Raji (cell line): Measurements from ENCODE around the gene ACIN1.

Experiments used
- POLR2A ChIP-seq: IDR thresholded peaks from 2 replicates; pipeline ENCODE4 v1.6.1; 2011; ENCODE audit warnings: low read depth, low read length, control low read depth; ENCODE audit not compliant: insufficient read depth

The ACIN1 gene

DNA sequence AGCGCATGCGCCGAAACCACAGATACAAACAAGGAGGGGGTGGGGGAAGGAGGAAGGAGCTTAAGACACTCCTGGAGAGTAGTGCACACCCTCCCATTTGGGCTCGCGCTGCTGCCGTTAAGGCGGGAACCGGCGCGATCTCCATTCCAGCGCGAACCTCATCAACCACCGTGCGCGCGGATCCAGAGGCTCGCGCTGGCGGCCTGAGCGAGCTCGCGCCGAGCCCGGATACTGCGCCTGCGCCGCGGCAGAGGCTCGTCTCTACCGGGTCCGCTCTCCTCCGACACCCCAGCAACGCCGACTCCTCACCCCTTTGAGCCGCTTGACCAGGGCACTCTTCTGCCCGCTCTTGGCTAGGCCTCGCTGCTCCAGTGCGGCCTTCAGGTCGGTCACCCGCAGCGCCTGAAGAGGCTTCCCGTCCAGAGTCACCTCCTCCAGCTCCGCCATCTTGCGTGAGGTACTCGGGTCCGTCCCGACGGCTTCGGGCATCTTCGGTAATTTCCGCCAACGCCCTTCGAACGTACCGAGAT is at the start of gene ACIN1:
Gene ACIN1 (minus strand): TSS at position 471 of the 530 bp plus-strand sequence. CDS start 24 bp downstream, at position 447.
- TF ChIP-seq POLR2A, result peak; percentile 81

DNA sequence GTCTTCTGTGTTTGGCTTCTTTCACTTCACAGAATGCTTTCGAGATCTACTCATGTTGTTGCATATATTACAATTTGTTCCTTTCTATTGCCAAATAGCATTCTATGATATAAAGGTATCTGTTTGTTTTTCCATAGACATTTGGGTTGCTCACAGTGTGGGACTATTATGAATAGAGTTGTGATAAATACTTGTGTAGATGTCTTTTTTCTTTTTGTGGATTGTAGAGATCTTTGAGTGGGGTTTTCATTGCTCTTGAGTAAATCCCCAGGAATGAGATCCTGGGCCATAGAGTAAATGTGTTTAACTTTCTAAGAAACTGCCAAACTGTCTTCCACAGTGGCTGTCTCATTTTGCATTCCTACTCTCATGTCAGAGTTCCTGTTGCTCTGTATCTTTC is 49.0 kb upstream of the ACIN1 start:
- no peak for TF ChIP-seq POLR2A

DNA sequence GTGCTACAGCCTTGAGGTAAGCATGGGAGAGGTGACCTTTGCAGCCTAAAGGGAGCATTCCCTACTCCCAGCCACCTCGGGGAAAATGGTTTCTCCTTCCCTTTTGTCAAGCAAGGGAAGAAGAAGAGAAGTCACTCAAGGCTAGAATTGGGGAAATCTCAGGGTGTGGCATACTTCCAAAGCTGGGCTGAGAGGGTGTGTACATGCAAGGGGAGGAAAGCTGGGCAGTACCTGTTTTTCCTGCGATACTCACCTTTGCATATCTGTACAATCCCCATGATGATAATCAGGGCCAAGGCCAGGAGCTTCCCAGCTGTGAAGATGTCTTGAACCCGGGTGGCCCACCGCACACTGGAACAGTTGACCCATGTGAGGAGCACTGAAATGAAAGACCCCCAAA is 47.9 kb upstream of the ACIN1 start:
- TF ChIP-seq POLR2A, result no peak

DNA sequence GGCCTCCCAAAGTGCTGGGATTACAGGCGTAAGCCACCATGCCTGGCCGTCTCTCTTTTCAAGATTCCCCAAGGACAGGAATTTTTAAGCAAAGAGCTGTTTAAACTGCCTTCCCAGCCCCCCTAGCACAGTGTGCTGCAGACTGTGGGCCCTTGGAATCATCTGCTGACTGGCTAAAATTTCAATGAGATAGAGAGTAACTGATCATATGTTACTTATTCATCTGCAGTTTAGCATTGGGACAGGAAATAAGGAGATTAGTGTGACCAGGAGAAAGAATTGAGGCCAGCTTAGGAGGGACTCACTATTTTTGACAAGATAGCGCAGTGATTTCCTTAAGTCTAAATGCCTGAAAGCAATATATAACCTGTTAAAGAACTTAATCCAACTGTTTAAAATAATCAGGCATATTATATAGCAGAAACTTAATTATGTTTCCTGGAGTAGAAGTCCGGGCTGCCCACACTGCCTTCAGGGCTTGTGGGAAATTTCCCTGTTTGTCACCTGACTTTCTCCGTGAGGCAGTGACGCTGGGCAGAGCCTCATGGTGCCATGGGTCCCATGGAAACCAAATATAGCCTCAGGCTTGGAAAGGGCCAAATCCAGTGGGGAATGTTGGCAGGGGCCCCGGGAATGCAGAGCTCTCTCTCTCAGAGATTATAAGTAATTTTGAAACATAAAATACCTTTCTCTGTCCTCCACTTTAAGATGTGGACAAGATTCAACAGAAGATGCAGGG is 46.9 kb upstream of the ACIN1 start:
- TF ChIP-seq POLR2A, result no peak

GRCh38 chr14:23140371-23140770 is 45.4 kb upstream of the ACIN1 start:
- no peak for TF ChIP-seq POLR2A

GRCh38 chr14:23139874-23140273 is 44.9 kb upstream of the ACIN1 start:
- TF ChIP-seq POLR2A, result no peak

DNA sequence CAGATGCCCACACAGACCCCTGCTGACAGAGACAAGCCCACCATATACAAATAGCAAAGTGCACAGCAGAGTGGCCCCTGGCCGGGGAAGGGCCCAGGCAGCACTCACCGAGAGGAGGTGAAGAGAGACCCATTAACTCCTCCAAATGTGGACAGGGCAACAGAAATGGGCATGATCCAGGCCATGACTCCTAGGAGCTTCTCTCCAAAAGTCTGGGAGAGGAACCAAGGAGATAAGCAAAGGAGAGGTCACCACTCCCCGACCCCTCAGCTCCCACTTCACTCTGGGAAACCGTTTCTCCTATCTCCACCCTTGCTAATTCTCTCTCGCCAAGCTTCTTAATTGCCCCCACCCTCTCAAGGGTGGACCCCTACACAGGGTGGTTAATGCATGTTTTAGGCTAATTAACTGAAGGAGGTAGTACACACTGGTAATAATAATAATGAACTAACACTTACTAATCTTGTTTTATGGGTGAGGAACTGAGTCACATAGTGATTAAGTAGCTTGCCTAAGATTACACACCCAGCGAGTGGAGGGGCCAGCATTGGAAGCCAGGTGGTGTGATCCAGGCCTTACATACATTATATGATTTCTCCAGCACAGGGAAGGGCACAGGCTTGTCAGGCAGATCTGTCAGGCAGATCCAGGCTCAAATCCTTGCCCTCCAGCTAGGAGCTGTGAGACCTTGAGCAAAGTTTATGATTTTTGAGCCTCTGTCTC is 43.0 kb upstream of the ACIN1 start:
- no peak for TF ChIP-seq POLR2A

DNA sequence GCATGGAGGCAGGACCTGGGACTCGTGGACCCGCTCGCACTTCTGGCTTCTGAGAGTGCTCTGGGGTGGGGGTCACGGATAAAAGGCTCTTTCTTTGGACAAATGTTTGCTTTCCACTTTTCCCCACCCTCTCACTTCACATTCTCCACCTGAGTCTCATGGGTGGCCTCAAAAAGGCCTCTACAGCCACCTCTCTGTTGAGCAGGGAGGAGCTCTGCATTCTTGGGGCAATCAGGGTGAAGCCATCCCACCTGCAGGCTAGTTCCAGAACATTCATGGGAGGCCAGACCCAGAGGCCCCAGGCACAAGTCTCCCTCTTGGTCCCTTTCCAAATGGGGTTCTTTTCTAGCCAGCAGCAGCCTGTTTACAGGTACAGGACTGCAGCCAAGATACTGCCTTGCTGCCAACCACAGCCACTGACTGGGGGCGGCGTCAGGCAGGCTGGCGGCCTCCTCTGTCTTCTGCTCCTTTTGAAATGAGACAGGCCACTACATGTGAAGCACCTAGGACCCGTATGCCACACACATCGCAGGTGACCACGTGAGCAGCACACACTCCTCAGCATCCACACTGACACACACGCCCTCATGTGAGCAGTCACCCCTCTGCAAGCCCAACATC is 42.4 kb upstream of the ACIN1 start:
- TF ChIP-seq POLR2A, result no peak

DNA sequence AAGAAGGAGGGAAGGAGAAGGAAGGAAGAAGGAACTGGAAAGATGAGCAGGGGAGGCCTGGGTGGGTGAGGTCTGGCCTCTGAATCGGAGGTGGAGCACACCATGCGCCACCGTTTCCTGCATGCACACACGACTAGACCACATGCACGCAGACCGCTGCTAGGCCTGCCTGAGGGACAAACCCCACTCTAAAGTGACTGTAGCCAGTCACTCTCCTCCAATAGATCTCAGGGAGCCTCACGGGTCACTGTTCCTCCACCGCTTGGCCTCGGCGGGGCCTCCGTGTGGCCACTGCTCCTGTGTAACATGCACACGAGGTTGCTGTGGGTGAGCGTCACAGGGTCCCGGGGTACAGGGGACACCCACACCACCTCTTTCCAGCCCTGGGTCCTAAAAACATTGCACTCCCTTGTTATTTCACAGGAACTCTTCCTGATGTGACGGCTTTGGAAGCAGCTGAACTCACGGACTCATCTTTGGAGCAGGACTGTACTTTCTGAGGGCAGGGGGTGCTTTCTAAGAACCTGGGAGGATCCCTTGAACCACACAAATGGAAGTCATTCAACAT is 41.7 kb upstream of the ACIN1 start:
- no peak for TF ChIP-seq POLR2A

DNA sequence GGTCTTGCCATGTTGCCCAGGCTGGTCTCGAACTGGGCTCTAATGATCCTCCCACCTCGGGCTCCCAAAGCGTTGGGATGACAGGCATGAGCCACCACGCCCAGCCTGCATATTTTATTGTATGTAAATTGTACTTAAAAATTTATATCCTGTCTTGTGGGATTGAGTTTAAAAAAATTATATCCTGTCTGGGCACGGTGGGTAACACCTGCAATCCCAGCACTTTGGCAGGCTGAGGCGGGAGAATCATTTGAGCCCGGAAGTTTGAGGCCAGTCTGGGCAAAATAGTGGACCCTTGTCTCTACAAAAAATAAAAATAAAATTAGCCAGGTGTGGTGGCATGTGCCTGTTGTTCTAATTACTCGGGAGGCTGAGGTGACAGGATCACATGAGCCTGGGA is 38.0 kb upstream of the ACIN1 start:
- TF ChIP-seq POLR2A, result no peak

- no peak for TF ChIP-seq POLR2A
Measured at GRCh38 chr14:23131482-23131881, 36.5 kb upstream of the ACIN1 start.

DNA sequence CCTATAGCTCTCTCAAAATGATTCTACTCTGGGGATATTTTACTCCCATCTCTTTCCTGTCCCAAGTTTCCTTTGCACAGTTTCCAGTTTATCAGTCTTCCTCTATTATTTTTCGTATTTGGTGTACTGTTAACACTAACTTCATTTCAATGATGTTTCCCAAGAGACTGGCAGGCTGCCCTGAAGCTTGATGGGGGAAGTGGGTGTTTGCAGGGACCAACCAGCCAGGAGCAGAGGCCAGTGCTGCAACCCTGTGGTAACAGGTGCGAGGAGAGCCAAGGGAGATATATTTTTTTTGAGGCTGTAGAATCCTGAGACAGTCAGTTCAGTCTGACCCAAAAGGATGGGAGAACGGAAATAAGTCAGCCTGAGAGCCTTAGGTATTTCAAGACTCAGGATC is 35.9 kb upstream of the ACIN1 start:
- no peak for TF ChIP-seq POLR2A

DNA sequence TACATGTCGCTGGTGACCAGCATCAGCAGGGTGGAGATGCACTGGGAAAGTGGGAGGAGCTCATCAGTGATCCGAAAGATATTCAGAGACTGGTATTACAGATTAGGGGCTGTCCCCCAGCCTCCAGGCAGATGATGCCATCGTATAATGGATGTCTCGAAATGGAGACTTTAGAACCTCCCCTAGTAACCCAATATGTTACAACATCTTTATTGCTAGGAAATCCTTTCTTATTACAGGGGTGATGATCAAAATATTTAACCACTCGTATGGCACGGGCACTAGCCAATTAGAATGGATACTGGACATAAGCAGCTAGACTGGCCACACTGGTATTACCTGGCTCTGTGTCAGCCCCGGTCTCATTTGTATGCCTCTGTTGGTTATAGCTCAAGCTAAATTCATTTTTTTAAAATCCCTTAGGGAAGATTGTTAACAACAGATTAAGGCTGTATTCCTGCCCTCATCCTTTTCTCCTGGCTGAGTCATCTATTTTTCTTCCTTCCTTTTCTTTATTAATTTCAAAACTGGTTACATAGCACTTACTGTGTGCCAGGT is 34.9 kb upstream of the ACIN1 start:
- no peak for TF ChIP-seq POLR2A

DNA sequence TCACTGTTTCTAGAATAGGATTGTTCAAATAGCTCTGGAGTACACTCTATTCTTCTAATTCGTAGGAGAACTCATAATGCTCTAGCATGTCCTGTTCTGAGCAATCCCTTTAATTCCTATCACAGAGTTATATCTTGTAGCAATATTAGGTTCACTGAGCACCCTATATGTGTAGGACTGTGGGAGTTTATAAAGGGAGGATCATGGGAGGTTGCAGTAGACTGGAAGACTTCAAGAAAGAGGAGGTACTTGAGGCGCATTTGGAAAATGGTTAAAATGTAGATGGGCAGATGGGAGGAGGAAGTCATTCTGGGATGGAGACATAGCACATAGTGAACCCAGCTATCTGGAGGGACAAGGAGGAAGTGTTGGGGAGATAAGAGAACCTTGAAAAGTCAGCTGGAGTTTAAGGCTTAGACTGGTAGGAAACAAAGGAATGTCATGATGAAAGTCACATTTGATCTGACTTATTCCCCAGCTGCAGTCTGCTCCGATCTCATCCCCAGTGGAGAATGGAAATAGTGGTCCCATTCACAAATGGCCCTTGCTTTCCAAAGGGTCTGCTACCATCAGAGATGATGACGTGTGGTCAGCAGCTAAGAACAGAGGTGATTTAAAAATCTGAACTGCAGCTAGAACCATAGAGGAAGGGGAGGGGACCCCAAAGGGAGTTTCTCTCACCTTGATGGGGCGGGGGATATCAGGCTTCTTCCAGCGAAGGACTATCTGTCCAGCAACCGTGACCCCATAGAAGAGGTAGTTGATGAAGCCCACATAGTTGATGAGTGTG is 34.2 kb upstream of the ACIN1 start:
- no peak for TF ChIP-seq POLR2A
